Progenitor cell of endocrine pancreas (in vitro differentiated cells): ENCODE data around the gene DENND1B. TPM values are rescaled to one million over a fixed set of nuclear protein-coding genes. Genes with fewer than 3 reads are reported as not detected.

Experiments used
- DNase-seq: peaks from one replicate; pipeline ENCODE4 v3.0.0; 2021; ENCODE audit warnings: low spot score; ENCODE audit not compliant: unreplicated experiment
- H3K27ac Mint-ChIP-seq: 2 replicates; pipeline ENCODE4 v1.8.0; 2021; ENCODE audit warnings: mild to moderate bottlenecking, moderate library complexity, mixed read lengths
- H3K27me3 Mint-ChIP-seq: 2 replicates; pipeline ENCODE4 v1.8.0; 2021; ENCODE audit warnings: mixed read lengths
- H3K36me3 Mint-ChIP-seq: 2 replicates; pipeline ENCODE4 v1.8.0; 2022; ENCODE audit warnings: mixed read lengths; ENCODE audit not compliant: insufficient read depth
- H3K4me1 Mint-ChIP-seq: 2 replicates; pipeline ENCODE4 v1.8.0; 2021; ENCODE audit warnings: low read depth, mixed read lengths
- H3K4me3 Mint-ChIP-seq: 2 replicates; pipeline ENCODE4 v1.8.0; 2021; ENCODE audit warnings: low read depth, mild to moderate bottlenecking, moderate library complexity, mixed read lengths
- H3K9me3 Mint-ChIP-seq: 2 replicates; pipeline ENCODE4 v1.8.0; 2021; ENCODE audit warnings: low read depth, mixed read lengths
- CTCF ChIP-seq: fragments of 200-600 bp; sonication (generic); IDR thresholded peaks from one replicate; pipeline ENCODE4 v1.5.0; 2021; ENCODE audit warnings: antibody characterized with exemption, mild to moderate bottlenecking; ENCODE audit not compliant: unreplicated experiment
- total RNA-seq: library from RNA; stranded (reverse); gene quantifications from 2 replicates; pipeline ENCODE4 v1.2.1, GENCODE V29; 2021

The DENND1B gene
- total RNA-seq, 1 donor from 2014 or later: 15.7 TPM

- DNase-seq: no peak
- Mint-ChIP-seq H3K4me1 (peaks cover 17% of the 10 kb centered on the region), H3K27ac (no peak overlapping the region), H3K9me3 (no peaks in the 10 kb centered on the region), H3K36me3 (no peaks in the 10 kb centered on the region), H3K27me3 (no peaks in the 10 kb centered on the region), H3K4me3 (no peak overlapping the region)
- TF ChIP-seq CTCF: no peak
Observed at GRCh38 chr1:197680311-197680710, 95.0 kb downstream of the DENND1B start.

GRCh38 chr1:197677752-197678295, 97.5 kb downstream of the DENND1B start:
- TF ChIP-seq CTCF: no peak
- Mint-ChIP-seq H3K4me1 (peaks cover 14% of the 10 kb centered on the region), H3K36me3 (no peaks in the 10 kb centered on the region), H3K4me3 (no peak overlapping the region), H3K9me3 (no peaks in the 10 kb centered on the region), H3K27ac (no peak overlapping the region), H3K27me3 (no peaks in the 10 kb centered on the region)
- no peak for DNase-seq

- H3K9me3 Mint-ChIP-seq: no peaks in the 10 kb centered on the region
- H3K27ac Mint-ChIP-seq: no peak overlapping the region
- H3K27me3 Mint-ChIP-seq: no peaks in the 10 kb centered on the region
- DNase-seq: no peak
- H3K4me3 Mint-ChIP-seq: no peak overlapping the region
- H3K4me1 Mint-ChIP-seq: peaks cover 14% of the 10 kb centered on the region
- TF ChIP-seq CTCF: no peak
- no peaks in the 10 kb centered on the region for H3K36me3 Mint-ChIP-seq
Observed at GRCh38 chr1:197677313-197677712, 98.0 kb downstream of the DENND1B start.

- Mint-ChIP-seq H3K9me3 (no peaks in the 10 kb centered on the region), H3K36me3 (no peaks in the 10 kb centered on the region), H3K27ac (no peak overlapping the region), H3K4me1 (peaks cover 14% of the 10 kb centered on the region), H3K4me3 (peak overlapping the region; percentile 14), H3K27me3 (no peaks in the 10 kb centered on the region)
- no peak for DNase-seq
- TF ChIP-seq CTCF: no peak
Observed at GRCh38 chr1:197675583-197676208, 99.6 kb downstream of the DENND1B start.

GRCh38 chr1:197674286-197674685, 101.0 kb downstream of the DENND1B start:
- Mint-ChIP-seq H3K4me1 (peaks cover 14% of the 10 kb centered on the region), H3K36me3 (no peaks in the 10 kb centered on the region), H3K4me3 (no peak overlapping the region), H3K27me3 (no peaks in the 10 kb centered on the region), H3K9me3 (no peaks in the 10 kb centered on the region), H3K27ac (no peak overlapping the region)
- no peak for TF ChIP-seq CTCF
- no peak for DNase-seq
